ENCODE results near the gene CCSER2. TPM values are rescaled to one million over a fixed set of nuclear protein-coding genes. Genes with fewer than 3 reads are reported as not detected.
"Not testable (repeated sequence)": the region's sequence is repeated elsewhere in the genome, so short reads cannot be mapped to it uniquely, and the experiment has no call there.

The CCSER2 gene
- total RNA-seq = 102 TPM

DNA sequence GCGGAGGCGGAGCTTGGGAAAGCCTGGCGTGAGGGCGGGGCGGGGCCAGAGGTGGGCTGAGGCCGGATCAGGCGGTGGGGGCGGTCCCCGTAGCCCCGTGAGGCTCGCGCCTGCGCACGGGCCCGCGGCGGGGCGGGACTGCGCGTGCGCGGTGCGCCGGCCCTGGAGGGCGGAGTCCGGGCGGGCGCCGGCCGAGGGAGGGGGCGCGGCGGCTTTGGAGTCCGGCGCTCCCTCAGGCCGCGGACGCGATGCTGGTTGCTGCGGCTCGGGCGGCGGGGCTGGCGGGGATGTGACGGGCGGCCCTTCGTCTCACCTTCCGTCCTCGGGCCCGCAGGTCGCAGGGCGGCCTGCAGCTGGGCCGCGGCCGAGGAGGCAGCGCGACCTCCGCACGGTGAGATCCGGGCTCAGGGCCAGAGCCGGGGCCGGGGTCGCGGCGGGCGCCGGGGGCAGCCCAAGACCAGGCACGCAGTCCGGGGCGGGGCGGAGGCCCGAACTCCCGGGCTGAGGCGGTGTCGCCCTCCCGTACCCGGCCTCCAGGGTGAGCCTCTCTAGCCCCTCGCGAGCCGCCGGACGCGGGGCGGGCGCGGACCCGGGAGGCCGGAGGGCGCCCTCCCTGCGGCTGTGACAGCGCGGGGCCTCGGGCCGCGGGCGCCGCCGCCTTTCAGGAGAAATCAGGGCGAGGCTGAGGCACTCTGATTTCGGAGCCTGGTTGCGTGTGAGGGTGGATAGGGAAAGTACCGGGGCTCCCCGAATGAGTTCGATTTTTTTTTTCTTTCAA, at the start of gene CCSER2:
Gene CCSER2 (plus strand): TSS at position 172 of the 778 bp plus-strand sequence. CDS start 42,464 bp downstream, outside the sequence.
- DNase-seq = peak; percentile 93

GRCh38 chr10:84279876-84280475, 48.4 kb upstream of the CCSER2 start:
- DNase-seq = not testable (repeated sequence)

DNA sequence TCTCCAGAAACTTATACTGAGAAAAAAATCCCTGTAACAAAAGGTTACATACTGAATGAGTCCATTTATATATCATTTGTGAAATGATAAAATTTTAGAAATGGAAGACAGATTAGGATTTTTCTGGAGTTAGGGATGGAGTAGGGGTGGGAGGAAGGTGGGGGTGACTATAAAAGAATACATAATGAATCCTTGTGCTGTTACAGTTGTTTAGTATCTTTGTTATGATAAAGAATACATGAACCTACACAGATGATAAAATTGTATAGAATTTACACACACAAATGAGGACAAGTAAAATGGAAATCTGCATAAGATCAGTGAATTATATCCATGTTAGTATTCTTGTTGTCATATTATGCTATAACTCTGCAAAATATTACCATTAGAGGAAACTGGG, 41.7 kb upstream of the CCSER2 start:
- DNase-seq = no peak

DNA sequence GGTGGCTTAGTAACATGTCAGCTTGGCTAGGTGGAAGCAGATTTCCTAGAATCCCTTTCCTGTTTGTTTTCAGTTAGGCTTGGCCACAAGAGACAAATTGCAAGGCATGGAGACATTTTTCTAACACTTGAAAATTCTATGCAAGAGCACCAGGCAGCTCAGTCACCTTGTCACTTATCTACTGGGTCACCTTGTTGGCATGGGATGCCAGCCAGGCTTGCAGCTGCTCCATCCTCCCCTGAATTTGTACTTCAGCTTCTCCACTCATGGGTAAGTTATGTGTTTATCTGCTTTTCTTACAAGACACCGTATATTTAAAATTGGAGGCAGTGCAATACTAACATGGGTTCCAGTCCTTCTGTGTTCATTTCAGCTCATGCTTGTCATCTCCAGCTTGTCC, 40.2 kb upstream of the CCSER2 start:
- no peak for DNase-seq

GRCh38 chr10:84289521-84290200, 38.7 kb upstream of the CCSER2 start:
- no peak for DNase-seq

DNA sequence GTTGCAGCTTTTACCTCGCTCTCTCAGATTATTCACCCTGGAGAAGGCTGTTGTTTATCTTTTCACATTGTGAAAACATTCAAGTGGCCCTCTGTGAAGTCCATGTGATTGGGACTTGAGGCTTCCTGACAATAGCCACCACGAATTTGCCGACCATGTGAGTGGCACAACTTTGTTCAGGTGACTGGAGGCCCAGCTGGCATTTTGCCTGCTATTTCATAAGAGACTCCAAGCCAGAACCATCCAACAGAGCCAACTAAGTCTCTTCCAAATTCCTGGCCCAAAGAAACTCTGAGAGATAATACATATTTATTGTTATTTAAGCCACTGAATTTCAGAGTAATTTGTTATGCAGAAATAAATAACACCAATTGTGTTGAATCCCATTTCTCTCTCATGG, 38.2 kb upstream of the CCSER2 start:
- no peak for DNase-seq

DNA sequence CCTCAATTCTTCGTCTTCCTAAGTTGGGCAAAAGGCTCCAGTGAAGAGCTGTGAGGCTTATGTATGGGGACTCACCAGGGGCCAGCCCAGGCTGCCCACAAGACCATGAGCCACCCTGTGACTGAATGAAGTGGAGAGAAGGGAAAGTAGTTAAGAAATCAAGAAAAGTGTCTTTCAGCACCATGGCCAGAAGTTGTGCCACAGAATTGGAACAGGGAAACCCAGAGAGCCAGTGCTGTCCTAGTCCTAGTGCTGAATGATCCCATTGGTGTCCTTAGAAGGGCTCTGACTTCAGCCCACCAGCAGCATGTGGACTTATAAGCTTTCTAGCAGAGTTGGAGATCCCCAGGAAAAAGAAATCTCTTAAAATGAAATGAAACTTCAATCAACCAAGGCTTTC, 37.0 kb upstream of the CCSER2 start:
- DNase-seq = no peak

DNA sequence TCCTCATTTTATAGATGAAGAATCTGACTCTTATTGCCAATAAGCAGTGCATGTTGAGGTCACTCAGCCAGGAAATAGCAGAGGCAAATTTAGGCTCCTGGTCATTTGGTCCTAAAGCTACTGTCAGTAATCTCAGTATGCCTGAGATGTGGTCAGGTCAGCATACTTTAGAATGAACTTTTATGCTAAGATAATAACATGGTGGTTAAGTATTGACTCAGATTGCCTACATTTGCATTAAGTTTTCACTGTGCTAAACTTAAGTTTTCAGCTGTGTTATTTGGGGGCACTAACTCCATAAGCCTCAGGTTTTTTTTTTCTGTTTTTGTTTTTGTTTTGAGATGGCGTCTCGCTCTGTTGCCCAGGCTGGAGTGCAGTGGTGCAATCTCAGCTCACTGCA, 35.9 kb upstream of the CCSER2 start:
- no peak for DNase-seq

DNA sequence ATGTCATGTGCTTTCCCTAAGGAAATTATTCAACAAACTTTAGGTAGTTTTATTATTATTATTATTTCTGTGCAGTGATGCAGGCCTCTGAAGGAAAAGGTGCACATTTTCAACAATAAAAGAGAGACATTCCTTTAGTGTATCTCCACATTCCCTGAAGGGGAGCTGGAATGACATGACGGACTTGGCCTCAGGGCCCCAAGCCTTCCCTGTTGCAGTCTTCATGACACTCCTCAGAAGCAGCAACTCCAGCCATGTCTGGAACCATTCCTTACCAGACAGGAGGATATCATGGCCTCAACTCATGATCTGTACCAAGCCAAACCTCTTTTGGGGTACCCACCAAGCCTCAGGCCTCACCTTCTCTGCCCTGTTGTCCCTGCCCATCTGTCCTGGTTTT, 35.2 kb upstream of the CCSER2 start:
- no peak for DNase-seq

GRCh38 chr10:84293574-84294016, 34.8 kb upstream of the CCSER2 start:
- no peak for DNase-seq

GRCh38 chr10:84294766-84295447, 33.5 kb upstream of the CCSER2 start:
- no peak for DNase-seq

DNA sequence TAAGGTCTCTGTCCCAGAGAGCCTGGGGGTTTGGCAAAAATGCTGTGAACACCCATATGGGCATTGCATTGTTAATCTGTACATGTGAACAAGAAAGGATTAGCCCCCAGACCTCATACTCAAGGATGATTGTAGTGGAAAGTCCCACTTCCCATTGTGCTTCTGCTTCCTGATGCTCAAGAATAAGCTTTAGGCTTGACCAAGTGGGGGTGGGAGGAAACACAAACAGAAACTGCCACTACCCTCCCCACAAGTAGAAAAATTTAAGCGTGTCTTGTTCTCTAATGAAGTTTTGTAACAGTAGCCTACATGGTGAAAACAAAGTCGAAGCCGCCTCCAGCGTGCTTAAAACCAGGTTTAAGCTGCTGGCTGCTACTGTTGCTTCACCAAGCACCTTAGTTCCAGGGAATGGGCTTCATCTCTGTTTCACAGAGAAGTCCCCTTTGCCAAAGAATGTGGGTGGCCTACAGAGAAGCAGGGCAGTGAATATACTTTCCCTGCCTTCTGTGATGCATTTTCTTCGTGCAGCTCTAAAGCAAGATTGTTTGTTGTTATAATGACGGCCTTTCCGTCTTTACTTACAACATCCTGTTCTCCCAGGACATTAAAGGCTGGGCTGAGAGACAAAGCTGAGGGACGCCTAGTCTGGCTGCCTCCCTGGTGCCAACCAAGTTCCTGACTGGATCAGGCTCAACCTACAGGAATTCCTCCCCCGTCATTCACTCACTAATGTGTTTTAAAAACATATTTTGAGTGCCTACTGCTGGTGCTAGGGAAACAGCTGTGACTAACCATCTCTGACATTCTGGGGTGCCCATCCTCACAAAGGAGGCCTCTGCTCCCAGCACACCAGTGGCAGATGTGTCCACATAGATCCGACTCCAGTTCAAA, 32.1 kb upstream of the CCSER2 start:
- peak; percentile 15 for DNase-seq

DNA sequence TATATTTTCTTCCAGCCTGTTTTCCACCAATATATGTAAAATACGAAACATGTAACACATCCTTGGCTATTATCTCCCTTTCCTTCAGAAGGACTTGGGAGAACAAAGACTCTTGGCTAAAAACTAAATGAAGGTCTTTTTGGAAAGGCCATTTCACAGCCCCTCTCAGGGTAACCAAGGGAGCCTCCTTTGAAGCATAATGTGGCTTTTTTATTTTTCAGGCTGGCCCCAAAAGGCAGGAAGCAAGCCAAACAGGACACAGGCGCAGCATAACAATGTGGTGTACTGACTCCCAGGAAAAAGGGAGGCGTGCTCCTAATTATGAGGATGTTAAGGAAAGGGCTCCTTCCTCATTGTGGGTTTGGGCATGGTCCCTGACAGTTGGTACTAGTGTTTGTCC, 30.3 kb upstream of the CCSER2 start:
- DNase-seq = no peak

- no peak for DNase-seq
Observed at GRCh38 chr10:84302223-84302622, 26.2 kb upstream of the CCSER2 start.

GRCh38 chr10:84306751-84307384, 21.5 kb upstream of the CCSER2 start:
- DNase-seq = no peak

GRCh38 chr10:84308021-84308420, 20.4 kb upstream of the CCSER2 start:
- no peak for DNase-seq

- no peak for DNase-seq
Observed at GRCh38 chr10:84308481-84309304, 19.7 kb upstream of the CCSER2 start.

GRCh38 chr10:84310470-84310869, 17.9 kb upstream of the CCSER2 start:
- DNase-seq = no peak

DNA sequence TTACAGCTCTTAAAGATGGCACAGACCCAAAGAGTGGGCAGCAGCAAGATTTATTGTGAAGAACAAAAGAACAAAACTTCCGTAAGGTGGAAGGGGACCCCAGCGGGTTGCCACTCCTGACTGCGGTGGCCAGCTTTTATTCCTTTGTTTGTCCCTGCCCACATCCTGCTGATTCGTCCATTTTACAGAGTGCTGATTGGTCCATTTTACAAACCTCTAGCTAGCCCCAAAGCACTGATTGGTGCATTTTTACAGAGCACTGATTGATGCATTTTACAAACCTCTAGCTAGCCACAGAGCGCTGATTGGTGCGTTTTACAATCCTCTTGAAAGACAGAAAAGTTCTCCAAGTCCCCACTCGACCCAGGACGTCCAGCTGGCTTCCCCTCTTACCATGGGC, 16.8 kb upstream of the CCSER2 start:
- no peak for DNase-seq

GRCh38 chr10:84312816-84313215, 15.6 kb upstream of the CCSER2 start:
- DNase-seq = no peak

All from occipital lobe (tissue), 2 donors.